NCI-H524 (cell line): ENCODE measurements around the gene ZSWIM4.
A peak's percentile ranks its signal among the peaks of the same experiment; 100 is the strongest.

ENCODE experiments used
- DNase-seq, 2 experiments: peaks; one replicate each; lab custom pipeline; 2025; lab: John Stamatoyannopoulos, UW

The ZSWIM4 gene

DNA sequence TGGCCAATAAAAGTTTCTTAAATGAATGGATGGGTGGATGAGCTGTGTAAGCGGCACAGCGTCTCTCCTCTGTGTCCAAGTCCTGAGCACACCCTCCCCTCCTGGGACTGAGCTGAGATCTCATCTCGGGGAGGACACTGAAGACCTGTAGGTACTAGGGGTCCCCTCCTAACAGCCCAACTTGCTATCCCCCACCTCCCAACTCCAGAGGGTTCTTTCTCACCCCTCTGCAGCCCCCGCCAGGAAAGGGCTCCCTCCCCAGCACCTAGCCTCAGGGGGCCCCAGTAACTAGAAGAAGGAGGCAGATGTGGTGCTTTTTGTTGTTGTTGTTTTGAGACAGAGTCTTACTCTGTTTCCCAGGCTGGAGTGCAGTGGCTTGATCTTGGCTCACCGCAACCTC lies 80.6 kb downstream of the ZSWIM4 start:
- DNase-seq, result no peak

GRCh38 chr19:13876834-13877233 lies 81.6 kb downstream of the ZSWIM4 start, which contains the start of gene NANOS3:
TSS of gene NANOS3 (plus strand) at chr19:13877134. CDS start at chr19:13877249, 115 bp downstream.
- no peak for DNase-seq

DNA sequence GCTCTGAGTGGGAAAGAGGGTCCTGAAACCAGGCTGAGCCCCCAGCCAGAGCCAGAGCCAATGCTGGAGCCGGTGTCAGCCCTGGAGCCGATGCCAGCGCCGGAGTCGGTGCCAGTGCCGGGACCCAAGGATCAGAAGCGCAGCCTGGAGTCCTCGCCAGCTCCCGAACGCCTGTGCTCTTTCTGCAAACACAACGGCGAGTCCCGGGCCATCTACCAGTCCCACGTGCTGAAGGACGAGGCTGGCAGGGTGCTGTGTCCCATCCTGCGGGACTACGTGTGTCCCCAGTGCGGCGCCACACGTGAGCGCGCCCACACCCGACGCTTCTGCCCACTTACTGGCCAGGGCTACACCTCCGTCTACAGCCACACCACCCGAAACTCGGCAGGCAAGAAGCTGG lies 82.1 kb downstream of the ZSWIM4 start:
- DNase-seq, result no peak

DNA sequence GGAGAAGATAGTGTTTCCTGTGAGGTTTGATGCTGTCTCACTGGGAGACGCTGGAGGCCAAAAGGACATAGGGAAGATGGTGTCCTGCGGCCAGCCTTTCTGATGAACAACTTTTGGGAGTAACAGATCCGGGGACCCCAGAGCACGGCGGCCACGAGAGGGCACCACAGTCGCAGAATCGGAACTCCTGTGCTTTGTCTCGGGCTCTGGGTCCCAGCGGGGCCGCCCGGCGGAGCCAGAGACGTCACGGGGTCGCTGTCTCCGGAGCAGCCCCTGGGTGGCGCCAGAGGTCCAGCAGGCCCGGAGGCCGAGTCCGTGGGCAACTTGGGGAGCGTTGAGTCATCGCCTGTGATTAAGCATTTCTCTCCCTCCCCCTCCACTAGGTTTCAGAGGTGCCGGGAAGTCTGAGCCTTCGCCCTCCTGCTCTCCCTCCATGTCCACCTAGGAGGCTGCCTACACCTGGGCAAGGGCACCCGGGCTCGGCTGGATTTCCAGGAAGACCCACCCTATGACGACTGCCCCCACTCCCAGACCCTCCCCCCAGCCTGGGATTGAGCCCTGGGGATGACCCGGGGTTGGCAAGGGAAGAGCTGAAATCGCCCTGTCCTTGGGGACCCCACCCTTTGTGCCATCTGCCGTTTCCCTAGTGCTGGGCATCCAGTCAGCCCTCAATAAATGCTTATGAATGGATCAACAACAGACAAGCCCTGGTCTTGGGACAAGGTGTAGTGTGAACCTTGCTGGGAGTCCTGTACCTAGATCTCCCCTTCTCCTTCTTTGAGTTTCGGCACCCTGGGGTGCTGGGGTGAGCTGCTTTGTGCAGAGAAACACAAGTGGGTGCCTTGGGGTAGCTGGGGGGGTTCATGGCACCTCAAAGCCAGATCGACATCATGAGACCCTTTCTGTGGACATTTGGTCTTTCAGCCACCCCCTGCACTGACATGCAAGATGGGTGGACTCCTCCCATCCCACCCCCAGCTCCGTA lies 85.1 kb downstream of the ZSWIM4 start:
- peak; percentile 93 to 94 for DNase-seq

- no peak for DNase-seq
Observed at GRCh38 chr19:13881251-13881691, 86.0 kb downstream of the ZSWIM4 start.
